DMS79 (cell line): ENCODE measurements around the gene CUL7.

Experiments used
- DNase-seq: peaks from one replicate; lab custom pipeline; 2025; lab: John Stamatoyannopoulos, UW

Gene CUL7

DNA sequence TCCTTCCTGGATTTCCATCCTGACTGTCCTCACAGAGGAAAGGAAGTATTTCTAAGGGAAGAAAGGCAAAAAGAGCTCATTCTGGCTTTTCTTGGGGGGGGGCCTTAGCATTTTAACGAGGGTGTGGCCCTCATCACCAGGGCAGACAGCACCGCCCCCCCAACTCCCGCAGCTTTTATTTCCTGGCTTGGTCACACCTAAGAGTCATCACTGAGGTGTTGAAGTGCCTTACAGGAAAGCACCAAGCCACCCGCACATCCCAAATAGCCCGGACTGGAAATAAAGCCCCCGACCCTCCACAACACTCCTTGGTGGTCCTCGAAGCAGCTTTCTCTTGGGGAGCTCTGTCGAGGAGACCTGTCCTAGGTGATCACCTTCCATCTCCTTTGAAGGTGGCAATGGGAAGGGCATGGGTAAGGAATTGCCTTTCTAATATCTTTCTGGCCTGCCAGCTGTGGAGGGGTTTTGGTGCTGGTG lies 23.7 kb upstream of the CUL7 start:
- DNase-seq, result no peak

DNA sequence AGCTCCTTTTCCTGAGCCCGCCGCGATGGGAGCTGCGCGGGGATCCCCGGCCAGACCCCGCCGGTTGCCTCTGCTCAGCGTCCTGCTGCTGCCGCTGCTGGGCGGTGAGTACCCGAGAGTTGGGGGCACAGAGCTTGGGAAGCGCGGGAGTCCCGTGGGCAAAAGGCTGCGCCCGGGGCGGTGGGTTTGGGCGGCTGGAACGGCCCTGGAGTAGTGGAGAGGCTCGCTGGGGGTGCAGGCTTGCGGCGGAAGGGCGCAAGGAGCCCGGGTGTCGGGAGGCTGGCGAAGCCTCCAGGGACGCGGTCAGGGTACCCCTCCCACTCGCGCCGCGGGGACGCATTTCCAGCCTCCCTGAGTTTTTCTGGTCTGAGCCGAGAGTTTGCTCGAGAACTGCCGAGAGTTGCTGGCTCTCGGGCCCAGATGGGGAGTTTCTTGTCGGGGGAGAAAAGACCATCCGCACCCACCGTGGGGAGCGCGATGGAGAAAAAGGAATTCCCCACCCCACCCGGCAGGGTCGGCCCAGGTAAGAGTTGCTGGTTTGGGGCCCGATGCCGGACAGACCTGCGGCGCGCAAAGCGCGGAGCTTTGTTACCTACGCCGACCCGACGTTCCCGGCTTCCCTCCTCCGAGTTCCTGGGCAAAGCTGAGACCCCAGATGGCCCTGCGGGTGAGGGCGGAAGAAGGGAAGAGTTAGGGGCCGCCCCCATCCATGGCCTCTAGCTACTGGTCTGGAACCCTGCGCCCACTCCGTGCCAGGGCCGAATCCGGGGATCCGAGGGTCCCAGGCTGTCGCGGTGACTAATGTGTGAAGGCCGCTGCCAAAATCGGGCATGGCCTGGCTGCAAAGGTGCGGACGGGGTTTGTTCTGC lies 23.0 kb upstream of the CUL7 start:
- peak; percentile 28 for DNase-seq

DNA sequence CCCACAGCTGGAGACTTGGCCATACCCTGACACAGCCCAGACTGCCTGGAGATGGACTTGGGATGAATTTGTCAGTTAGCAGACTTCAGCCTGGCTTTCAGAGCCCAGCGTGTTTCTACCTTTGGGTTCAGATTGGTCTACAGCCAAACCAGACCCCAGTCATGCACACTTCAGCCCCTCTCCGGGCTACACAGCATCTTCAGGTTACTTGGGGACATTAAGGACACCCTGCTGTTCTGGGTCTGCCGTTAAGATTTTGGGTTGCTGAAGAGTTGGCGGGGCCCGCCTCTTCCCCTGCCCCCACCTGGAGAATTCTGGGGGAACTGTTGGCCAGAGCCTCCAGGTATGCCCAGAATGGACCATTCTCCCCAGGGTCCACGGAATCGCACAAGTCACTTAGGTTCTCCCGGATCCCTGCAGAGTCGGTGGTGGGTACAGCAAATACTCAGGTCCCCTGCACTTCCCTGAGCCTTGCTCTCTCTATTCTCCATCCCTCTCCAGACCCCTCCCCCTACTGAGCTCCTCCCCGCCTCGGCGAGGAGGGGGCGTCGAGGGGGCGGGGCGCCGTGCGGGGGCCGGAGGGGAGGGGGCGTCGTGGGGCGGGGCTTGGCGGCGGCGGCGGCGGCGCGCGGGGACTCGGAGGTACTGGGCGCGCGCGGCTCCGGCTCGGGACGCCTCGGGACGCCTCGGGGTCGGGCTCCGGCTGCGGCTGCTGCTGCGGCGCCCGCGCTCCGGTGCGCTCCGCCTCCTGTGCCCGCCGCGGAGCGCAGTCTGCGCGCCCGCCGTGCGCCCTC lies 22.2 kb upstream of the CUL7 start, which contains the start of gene PTK7:
TSS of gene PTK7 (plus strand) at position 645 of the 794 bp plus-strand sequence. CDS start 175 bp downstream, outside the sequence.
- peak; percentile 71 for DNase-seq

DNA sequence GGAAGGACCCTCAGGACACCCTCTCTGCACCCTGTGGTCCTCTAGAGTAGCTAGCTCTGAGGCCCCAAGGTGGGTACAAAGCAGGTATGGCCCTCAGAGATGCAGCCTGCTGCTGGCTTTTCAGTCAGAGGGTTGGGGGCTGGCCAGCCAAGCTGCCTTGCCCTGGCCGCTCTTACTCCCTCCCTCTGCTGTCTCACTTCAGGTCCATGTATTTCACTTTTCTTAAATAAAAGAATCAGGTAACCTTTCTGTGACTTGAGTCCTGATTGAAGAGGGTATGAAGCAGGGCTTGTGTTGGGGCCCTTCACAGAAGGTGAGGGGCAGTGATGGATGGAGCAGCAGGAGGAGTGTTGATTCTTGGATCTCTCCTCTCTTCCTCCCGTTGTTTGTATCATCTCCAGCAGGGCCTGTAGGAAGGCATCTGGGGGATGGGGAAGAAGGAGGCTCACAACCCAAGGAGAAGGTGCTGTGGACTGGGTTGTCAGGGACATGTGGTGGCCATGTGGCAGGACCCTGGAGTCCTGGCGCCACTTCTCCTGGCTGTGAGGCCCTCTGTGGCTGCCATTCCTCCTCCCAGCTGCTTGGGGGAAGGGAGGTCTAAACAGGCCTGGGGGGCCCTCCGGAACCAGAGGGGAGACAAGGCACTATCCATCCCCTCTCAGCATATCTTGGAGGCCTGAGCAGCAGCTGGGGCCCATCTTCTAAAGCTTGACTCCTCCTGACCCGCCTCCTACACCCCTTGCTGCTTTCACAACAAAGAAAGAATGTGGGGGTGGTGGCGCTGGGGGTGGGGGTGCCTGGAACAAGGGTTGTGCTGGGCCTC lies 21.4 kb upstream of the CUL7 start:
- no peak for DNase-seq

DNA sequence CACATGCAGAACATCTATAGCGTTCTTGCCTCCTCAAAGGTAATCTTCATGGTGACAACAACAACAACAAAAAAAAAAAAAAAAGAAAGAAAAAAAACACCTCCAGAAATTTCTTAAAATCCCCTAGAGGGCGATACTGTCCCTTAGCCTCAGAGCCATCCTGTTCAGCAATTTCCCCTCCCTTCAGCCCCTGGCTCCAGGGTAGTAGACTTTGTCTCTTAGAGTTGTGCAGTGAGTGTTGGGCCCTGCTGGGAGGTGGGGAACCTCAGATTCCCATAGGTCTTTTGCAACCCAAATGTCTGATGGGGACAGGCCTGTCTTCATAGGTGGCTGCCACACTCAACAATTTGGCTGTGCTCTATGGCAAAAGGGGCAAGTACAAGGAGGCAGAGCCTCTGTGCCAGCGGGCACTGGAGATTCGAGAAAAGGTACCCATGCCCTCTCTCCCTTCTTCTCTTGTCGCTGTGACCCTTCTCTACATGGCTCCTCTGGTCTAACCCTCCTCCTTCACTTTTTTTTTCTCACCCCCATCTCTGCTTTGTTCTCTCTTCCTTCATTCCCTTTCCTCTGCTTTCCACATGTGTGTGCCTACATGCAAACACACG lies 16.5 kb upstream of the CUL7 start:
- DNase-seq, result peak; percentile 46

DNA sequence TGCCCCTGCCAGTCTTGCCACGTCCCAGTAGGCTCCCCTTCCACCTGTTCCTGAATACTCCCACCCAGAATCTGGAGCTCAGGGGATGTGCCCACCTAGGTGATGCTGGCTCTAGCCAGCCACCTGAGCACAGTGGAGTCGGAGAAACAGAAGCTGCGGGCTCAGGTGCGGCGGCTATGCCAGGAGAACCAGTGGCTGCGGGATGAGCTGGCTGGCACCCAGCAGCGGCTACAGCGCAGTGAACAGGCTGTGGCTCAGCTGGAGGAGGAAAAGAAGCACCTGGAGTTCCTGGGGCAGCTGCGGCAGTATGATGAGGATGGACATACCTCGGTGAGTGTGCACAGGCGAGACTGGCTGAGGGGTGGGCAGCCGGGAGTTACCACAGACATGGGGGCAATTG lies 9.2 kb upstream of the CUL7 start:
- DNase-seq, result no peak

DNA sequence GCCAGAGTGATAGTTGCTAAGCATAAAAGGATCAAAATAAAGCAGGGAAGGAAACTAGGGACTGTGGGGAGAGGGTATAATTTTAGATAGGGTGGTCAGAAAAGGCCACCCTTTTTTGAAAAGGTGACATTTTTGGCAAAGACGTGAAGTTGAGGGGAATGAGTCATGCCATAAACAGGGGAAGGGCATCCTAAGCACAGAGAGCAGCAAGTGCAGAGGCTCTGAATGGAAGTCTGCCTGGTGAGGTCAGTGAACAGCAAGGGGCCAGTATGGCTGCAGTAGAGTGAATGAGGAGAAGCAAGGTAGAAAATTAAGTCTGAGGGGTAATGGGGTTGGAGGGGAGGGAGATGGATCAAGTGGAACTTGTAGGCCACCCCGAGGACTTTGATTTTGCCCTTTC lies 8.2 kb upstream of the CUL7 start:
- DNase-seq, result no peak

DNA sequence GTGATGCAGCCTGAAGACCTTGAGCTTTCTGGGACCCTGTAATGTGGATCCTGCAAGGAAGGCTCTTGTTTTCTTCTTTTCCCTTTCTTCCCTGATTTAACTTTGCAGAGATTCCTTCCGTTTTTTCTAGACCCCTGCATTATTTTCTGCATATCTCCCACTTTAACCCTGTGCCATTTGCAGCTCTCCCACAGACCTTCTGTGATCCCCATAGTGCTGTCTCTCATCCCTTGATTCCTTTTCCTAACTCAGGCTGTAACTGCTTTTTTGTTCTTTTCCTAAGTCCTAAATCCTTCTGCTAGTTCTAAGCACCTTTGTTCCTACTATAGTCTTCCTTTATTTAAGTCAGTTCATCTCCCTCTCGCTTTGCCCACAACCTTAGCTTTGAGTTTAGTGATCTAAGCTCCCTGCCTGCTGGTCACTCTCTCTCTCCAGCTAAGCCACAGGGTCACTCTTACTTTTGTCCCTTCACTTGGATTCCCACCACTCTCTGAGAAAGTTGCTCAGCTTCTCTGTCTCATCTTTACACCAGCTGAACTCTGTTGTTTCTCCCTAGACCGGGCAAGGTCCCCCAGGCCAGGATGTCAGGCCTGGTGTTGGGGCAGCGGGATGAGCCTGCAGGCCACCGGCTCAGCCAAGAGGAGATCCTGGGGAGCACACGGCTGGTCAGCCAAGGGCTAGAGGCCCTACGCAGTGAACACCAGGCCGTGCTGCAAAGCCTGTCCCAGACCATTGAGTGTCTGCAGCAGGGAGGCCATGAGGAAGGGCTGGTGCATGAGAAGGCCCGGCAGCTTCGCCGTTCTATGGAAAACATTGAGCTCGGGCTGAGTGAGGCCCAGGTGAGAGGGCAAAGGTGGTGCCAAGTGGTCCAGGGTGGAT lies 7.3 kb upstream of the CUL7 start:
- DNase-seq, result no peak

DNA sequence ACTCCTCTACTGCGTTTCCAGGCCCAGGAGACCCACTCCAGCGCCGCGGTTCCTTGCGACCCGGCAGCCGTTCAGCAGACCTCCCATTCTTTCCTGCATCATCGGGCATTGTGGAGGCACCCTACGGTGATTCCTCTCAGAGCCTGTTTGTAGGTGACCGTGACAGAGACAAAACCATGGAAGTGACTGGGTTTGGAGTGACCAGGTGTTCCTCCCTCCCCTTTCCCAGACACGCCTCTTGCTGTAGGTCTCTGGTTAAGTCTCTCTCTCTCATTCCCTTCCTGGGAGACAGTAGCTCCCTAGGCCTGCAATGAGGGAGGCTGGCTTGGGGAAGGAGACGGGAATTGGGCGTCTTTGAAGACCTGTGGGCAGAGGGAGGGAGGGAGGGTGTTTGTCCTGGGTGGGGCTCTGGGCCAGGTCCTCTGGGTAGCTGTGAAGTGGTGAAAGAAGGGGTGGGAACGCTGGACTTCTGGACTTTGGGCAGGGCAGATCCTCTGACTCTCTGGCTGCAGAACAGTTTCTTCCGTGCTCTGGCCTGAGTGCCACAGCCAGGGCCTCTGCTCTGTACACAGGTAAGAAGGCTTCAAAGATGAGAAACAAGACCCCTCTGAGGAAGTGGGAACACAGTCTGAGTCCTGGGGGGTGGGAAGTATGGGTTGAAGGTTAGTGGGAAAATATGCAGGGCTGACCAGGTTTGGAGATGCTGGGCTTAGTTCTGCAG lies 6.5 kb upstream of the CUL7 start:
- peak; percentile 31 for DNase-seq

DNA sequence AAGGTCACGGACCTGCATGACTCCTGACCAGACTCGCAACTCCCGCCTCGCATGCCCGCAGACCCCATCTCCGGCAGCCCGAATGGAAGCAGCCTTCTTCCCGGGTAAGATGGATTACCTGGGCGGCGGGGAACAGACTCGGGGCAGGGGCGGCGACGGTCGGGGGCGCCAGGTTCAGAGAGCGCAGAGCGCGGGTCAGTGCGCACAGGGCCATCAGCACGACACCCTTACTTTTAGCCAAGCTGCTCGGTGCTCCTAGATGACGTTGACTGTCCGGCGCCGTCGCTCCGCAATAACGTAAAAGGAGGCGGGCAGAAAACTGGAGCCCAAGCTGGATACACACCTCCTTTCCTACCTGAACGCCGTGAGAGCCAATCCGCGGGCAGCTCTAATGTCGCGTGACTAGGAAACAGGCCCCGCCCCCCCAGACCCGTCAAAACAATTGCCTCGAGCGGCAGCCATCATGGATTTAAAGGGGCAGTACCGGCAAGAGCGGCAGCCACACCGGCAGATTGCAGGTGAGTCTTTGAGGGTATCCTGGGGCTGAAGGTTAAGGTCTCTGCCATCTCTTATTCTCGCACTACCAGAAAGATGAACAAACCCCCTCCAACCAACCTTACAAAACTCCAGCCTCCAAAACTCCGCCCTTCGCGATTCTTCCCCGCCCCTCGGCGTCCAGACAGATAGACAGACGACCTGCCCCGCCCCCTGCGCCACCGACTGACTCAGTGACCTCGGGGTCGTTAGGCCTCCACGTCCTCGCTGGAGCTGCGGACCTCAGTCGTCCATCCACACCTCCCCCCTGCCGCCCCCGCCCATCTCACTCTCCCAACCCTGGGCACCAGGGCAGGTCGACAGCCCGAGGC lies 5.8 kb upstream of the CUL7 start, which contains the start of the genes KLC4 and MRPL2:
TSS of gene KLC4 (plus strand) at position 464 of the 866 bp plus-strand sequence. CDS start 1,705 bp downstream, outside the sequence.
TSS of gene MRPL2 (minus strand) at position 267 of the 866 bp plus-strand sequence. CDS start at position 214, 53 bp downstream.
- DNase-seq, result peak; percentile 98

DNA sequence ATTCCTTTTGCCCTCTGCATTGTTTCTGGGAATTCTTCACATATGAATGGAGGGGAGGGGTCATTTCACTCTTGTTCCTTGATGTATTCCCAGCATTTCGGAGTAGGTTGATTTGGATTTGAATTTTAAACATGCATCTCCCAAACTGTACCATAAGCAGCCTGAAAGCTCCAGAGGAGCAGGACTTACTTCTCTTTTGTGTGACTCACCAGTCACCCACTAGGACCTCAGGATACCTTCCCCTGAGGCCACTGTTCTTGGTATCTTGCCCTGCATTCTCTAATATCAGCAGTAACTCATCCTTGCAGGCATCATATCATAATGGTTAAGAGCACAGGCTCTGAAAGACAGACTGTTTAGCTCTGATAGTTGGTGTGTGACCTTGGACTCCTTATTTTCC lies 4.9 kb upstream of the CUL7 start:
- DNase-seq, result no peak

DNA sequence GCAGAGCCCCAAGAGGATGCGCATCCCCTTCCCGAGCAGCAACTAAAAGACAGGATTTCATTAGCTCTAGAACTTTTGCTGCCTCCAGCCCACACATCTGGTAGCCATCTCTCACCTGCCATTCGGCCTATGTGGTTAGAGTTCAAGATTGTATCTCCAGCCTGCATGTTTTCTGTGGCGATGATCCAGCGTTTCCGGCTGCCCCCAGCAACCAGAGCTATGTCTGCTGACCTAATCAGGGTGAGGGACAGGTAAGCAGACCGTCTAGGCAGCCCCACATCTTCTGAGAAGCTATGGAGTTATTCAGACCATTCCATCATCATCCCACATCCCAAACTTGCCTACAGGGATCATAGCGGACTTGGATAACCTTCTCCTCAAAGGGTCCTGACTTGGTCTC lies 2.3 kb upstream of the CUL7 start:
- no peak for DNase-seq

DNA sequence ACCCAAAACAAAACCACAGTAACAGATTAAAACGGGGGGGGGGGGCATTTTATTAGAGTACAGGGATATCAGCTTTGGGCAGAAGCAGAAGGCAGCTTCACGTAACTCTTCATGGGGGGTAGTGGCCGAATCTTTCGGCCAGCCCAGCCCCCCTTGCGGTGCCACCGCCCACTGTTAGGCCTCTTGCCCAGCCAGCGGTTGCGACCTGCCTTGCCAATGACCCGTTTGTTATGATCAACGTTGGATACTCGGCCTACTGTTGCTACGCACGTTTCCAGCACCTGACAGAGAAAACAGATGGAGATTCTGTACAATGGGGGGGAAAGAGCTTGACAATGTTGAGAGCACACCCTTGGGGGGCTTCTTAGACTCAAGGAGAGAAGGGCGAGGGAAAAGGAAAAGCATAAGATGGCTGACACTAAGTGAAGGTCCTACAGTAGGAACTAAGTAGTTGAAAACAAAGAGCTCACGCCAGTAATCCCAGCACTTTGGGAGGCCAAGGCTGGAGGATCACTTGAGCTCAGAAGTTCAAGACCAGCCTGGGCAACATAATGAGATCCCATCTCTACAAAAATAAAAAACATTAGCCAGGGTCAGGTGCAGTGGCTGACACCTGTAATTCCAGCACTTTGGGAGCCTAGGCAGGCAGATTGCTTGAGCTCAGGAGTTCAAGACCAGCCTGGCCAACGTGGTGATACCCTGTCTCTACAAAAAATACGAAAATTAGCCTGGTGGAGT lies 724 bp upstream of the CUL7 start:
- DNase-seq, result no peak

DNA sequence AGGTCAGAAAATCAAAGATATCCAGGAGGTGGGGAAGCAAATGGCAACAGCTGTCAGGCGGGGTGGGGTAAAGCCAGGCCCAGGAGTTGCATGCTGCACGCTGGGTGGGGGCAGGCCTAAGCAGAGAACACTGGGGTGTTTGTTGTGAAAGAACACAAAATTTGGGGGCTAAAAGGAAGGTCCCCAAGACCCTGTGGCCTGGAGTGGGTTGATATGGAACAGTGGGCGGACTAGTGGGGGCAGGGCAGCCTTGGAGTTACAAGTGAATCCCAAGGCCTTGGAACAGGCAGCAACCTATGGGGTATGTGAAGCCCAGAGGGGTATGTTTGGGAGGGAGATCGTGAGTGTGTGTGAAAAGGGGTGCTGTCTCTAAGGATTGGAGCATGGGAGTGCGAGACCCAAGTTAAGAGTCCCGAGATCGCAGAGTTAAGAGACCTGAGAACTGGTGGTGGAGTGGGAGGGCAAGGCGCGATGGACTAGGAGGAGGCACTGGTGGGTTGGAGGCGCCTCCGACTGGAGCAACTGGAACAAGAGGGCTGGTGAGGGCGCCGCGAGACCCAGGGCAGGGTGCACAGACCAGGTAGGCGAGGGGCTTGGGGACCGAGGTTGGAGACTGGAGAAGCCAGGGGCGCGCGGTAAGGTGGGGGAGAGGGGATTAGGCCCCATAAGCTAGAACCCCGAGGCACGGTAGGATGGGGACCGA lies 658 bp downstream of the CUL7 start:
- no peak for DNase-seq

DNA sequence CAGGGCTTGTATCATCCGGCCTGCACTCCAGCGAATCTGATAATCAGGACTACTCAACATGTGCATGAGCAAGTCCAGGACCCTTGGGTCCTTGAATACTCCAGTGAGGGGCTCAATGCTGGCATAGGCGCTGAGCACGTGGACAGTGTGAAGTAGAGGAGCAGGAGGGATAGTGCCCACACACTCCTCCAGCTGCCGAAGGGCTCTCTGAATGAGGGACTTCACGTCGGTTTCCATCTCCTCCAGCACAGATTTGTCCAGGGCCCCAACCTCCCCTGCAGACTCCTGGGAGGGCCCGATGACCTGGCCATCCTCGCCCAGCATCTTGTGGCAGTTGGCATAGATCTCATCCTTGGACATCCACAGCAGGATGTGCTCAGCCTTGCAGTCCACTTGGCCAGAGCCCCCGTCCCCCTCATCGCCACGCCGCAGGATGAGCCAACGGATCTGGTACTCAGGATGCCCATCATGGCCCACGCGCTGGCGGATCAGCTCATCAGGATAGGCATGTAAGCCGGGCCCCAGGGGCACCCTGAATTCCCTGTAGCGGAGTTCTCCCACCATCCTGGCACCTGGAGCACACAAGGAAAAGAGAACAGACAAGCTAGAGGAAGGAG lies 1.3 kb downstream of the CUL7 start:
- no peak for DNase-seq

DNA sequence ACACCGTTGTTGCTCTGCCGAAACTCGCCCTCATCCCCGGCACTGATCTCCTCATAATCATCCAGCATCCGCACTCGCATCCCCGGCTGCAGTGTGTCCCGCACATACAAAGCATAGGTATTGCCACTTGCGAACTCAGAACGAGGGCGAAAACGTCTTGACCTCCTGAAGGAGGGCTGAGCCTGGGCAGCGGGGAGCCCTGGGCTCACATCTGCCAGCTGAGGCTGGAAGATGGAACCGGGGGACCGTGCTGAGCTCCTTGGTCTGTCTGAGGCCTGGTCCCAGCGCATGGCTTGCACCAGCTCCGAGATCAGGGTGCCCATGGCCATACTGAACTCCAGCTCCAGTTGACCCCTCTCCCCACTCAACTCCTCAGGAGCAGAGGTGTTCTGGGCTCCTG lies 2.7 kb downstream of the CUL7 start:
- DNase-seq, result no peak

DNA sequence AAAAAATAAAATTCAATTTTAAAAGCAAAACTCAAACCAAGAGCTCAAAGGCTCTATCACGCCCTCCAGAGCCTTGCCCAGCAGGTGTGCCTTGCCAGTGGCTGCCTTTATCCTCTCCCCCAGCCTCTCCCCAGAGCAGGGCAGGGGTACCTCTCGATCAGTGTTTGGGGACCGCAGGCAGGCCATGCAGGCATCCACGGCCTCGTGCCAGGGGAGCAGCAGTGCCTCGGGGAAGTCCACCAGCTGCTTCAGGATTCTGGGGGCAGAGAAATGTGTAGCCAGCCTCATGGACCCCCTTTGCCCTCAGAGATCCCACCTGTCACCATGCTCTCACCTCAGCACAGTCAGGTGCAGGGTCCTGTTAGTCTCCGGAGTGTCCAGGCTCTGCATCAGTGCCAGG lies 5.7 kb downstream of the CUL7 start:
- DNase-seq, result no peak
